Gastroesophageal sphincter (tissue), 3 donors: ENCODE data around the gene SUPT3H.

Source experiments
- CTCF ChIP-seq, 4 experiments: fragments of 200-600 bp in 2 of 4; fragments of 450-650 bp in 2 of 4; sonication (generic) in 1 of 4; IDR thresholded peaks; one replicate each; pipeline ENCODE4 v1.5.1; 2017 to 2019; ENCODE audit warnings: antibody characterized with exemption in 4 of 4, mild to moderate bottlenecking in 2 of 4, moderate library complexity in 2 of 4
- EP300 ChIP-seq: sonication (generic); formaldehyde crosslinking; IDR thresholded peaks from one replicate; pipeline ENCODE4 v1.6.1; 2017; ENCODE audit warnings: antibody characterized with exemption, mild to moderate bottlenecking
- POLR2A ChIP-seq, 2 donors: fragments of 450-650 bp; IDR thresholded peaks; one replicate each; pipeline ENCODE4 v1.6.1; 2017; ENCODE audit warnings: antibody characterized with exemption in 2 of 2, mild to moderate bottlenecking in 2 of 2, moderate library complexity in 1 of 2

DNA sequence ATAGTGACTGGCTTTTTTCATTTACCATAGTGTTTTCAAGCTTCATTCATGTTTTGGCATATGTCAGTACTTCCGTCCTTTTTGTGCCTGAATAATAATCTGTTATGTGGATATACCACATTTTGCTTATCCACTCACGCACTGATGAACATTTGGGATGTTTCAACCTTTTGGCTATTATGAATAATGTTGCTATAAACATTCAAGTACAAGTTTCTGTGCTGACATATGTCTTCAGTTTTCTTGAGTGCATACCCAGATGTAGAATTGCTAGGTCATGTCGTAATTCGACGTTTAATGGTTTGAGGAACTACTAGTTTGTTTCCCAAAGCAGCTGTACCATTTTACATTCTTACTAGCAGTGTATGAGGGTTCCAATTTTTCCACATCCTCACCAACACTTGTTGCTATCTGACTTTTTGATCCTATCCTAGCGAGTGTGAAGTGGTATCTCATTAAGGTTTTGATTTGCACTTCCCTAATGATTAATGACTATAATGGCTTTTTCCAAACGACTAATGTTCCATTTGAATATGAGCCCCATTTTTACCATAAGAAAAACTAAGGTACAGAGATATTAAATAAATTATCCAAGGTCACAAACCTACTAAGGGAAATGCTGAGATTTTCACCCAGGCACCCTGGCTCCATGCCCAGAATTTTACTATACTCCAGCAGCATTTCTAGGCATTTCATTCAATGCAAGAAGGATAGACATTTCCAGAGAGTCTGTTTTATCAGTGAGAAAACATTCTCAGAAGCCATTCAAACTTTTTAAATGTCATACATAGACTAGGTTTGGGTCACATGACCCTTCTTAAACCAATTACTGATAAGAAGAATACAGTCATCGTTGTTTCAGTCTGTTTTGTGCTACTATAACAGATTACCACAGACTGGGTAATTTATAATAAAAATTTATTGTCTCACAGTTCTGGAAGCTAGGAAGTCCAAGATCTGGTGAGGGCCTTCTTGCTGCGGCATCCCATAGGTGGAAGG lies 120.7 kb downstream of the SUPT3H start:
- TF ChIP-seq CTCF (IDR thresholded peaks at IDR 0.05) (no peak), POLR2A (IDR thresholded peaks at IDR 0.05) (no peak), EP300 (no peak)
